Right hindlimb (tissue), 1 donor: ENCODE results near the gene ZNF778.
A peak's percentile ranks its signal among the peaks of the same experiment; 100 is the strongest.
"Not testable (repeated sequence)": the region's sequence is repeated elsewhere in the genome, so short reads cannot be mapped to it uniquely, and the experiment has no call there.

Experiments used
- DNase-seq: peaks from one replicate; pipeline ENCODE4 v3.0.0-alpha.2; 2018

The ZNF778 gene

GRCh38 chr16:89217138-89217387, 440 bp upstream of the ZNF778 start:
- no peak for DNase-seq

GRCh38 chr16:89219365-89219764, 1.9 kb downstream of the ZNF778 start:
- no peak for DNase-seq

- no peak for DNase-seq
Observed at GRCh38 chr16:89221604-89222003, 4.1 kb downstream of the ZNF778 start.

GRCh38 chr16:89222931-89223330, 5.4 kb downstream of the ZNF778 start:
- no peak for DNase-seq

- DNase-seq, result no peak
Observed at GRCh38 chr16:89224665-89225064, 7.2 kb downstream of the ZNF778 start.

GRCh38 chr16:89230255-89230654, 12.8 kb downstream of the ZNF778 start:
- peak; percentile 85 for DNase-seq

- DNase-seq, result no peak
Observed at GRCh38 chr16:89232107-89232506, 14.6 kb downstream of the ZNF778 start.

GRCh38 chr16:89233678-89234490, 16.4 kb downstream of the ZNF778 start:
- no peak for DNase-seq

GRCh38 chr16:89237733-89238132, 20.2 kb downstream of the ZNF778 start:
- no peak for DNase-seq

- DNase-seq, result peak; percentile 82
Observed at GRCh38 chr16:89241187-89242007, 23.9 kb downstream of the ZNF778 start.

GRCh38 chr16:89242795-89243200, 25.3 kb downstream of the ZNF778 start:
- no peak for DNase-seq

- no peak for DNase-seq
Observed at GRCh38 chr16:89243664-89244063, 26.2 kb downstream of the ZNF778 start.

- DNase-seq, result not testable (repeated sequence)
Observed at GRCh38 chr16:89244264-89244663, 26.8 kb downstream of the ZNF778 start.

GRCh38 chr16:89244754-89245153, 27.3 kb downstream of the ZNF778 start:
- DNase-seq, result no peak

- no peak for DNase-seq
Observed at GRCh38 chr16:89246383-89246902, 28.9 kb downstream of the ZNF778 start.

GRCh38 chr16:89246903-89247733, 29.6 kb downstream of the ZNF778 start:
- peak; percentile 83 for DNase-seq

- DNase-seq, result not testable (repeated sequence)
Observed at GRCh38 chr16:89247734-89248075, 30.2 kb downstream of the ZNF778 start.

- no peak for DNase-seq
Observed at GRCh38 chr16:89248196-89248982, 30.9 kb downstream of the ZNF778 start.

- DNase-seq, result no peak
Observed at GRCh38 chr16:89253548-89254287, 36.2 kb downstream of the ZNF778 start.

- peak; percentile 41 for DNase-seq
Observed at GRCh38 chr16:89256651-89257254, 39.2 kb downstream of the ZNF778 start.

- peak; percentile 34 for DNase-seq
Observed at GRCh38 chr16:89257281-89257731, 39.8 kb downstream of the ZNF778 start.
